Calu3 (cell line): ENCODE measurements around the gene CFAP97D2. TPM values are rescaled to one million over a fixed set of nuclear protein-coding genes. Genes with fewer than 3 reads are reported as not detected.

Source experiments
- BruUV-seq: library from RNA; stranded (reverse); fragments of 400-500 nt; replicated peaks from 2 replicates; lab custom pipeline; 2021; lab: Mats Ljungman, UMichigan
- CTCF ChIA-PET: fragments of 300-600 bp; sonication (Branson Sonifier 250); formaldehyde crosslinking; loops from one replicate; lab custom pipeline; 2022; ENCODE audit warnings: antibody characterized with exemption; lab: Charles Lee
- DNase-seq: peaks from one replicate; pipeline ENCODE4 v3.0.0; 2022
- H3K27ac Mint-ChIP-seq: one replicate; pipeline ENCODE4 v1.8.0; 2022; ENCODE audit warnings: mixed read lengths; ENCODE audit not compliant: unreplicated experiment
- H3K27me3 Mint-ChIP-seq: one replicate; pipeline ENCODE4 v1.8.0; 2022; ENCODE audit warnings: mixed read lengths; ENCODE audit not compliant: unreplicated experiment
- H3K36me3 Mint-ChIP-seq: one replicate; pipeline ENCODE4 v1.8.0; 2022; ENCODE audit warnings: mild to moderate bottlenecking, moderate library complexity, mixed read lengths; ENCODE audit not compliant: insufficient read depth, unreplicated experiment
- H3K4me1 Mint-ChIP-seq: one replicate; pipeline ENCODE4 v1.8.0; 2022; ENCODE audit warnings: mild to moderate bottlenecking, low read depth, mixed read lengths; ENCODE audit not compliant: unreplicated experiment
- H3K4me3 Mint-ChIP-seq: one replicate; pipeline ENCODE4 v1.8.0; 2022; ENCODE audit warnings: mild to moderate bottlenecking, low read depth, moderate library complexity, mixed read lengths; ENCODE audit not compliant: unreplicated experiment
- H3K9me3 Mint-ChIP-seq: one replicate; pipeline ENCODE4 v1.8.0; 2022; ENCODE audit warnings: low read depth, mixed read lengths; ENCODE audit not compliant: unreplicated experiment
- CTCF ChIP-seq: fragments of 200-600 bp; IDR thresholded peaks from one replicate; pipeline ENCODE4 v1.8.0; 2022; ENCODE audit warnings: antibody characterized with exemption; ENCODE audit not compliant: unreplicated experiment
- intact Hi-C: fragments of 100-400 bp; cut with micrococcal nuclease; formaldehyde crosslinking; loops from one replicate; pipeline ENCODE4 v1.10.0; 2022; ENCODE audit not compliant: unreplicated experiment
- total RNA-seq: library from RNA; stranded (reverse); gene quantifications from 2 replicates; pipeline ENCODE4 v1.2.3, GENCODE V29; 2022

The CFAP97D2 gene
- total RNA-seq, 1 experiment from 2014 or later: not detected

GRCh38 chr13:114228176-114228575 lies 49.1 kb downstream of the CFAP97D2 start:
- BruUV-seq: no TSS peak
- no peak overlapping the region for H3K27ac Mint-ChIP-seq
- H3K9me3 Mint-ChIP-seq: no peaks in the 10 kb centered on the region
- DNase-seq: no peak
- CTCF ChIA-PET: no interaction called here
- no peak for TF ChIP-seq CTCF
- H3K27me3 Mint-ChIP-seq: peaks cover 14% of the 10 kb centered on the region
- no peak overlapping the region for H3K4me3 Mint-ChIP-seq
- intact Hi-C loops: loop anchor here (5.0 kb wide), 1 partner anchor 276 kb away; no protein-coding TSS in a partner anchor
- no peaks in the 10 kb centered on the region for H3K36me3 Mint-ChIP-seq
- no peaks in the 10 kb centered on the region for H3K4me1 Mint-ChIP-seq

- Mint-ChIP-seq H3K36me3 (no peaks in the 10 kb centered on the region), H3K27ac (no peak overlapping the region), H3K4me1 (no peaks in the 10 kb centered on the region), H3K4me3 (no peak overlapping the region), H3K27me3 (peaks cover 14% of the 10 kb centered on the region), H3K9me3 (no peaks in the 10 kb centered on the region)
- intact Hi-C loops: loop anchor here (5.0 kb wide), 1 partner anchor 277 kb away; no protein-coding TSS in a partner anchor
- CTCF ChIA-PET: no interaction called here
- TF ChIP-seq CTCF: no peak
- no TSS peak for BruUV-seq
- no peak for DNase-seq
Observed at GRCh38 chr13:114229506-114229905, 50.4 kb downstream of the CFAP97D2 start.

GRCh38 chr13:114230117-114230516 lies 51.1 kb downstream of the CFAP97D2 start:
- no peak overlapping the region for H3K27ac Mint-ChIP-seq
- peaks cover 3% of the 10 kb centered on the region for H3K36me3 Mint-ChIP-seq
- intact Hi-C loops: no loop called here
- BruUV-seq: no TSS peak
- no peak for DNase-seq
- no peaks in the 10 kb centered on the region for H3K4me1 Mint-ChIP-seq
- no peak overlapping the region for H3K4me3 Mint-ChIP-seq
- no peaks in the 10 kb centered on the region for H3K9me3 Mint-ChIP-seq
- H3K27me3 Mint-ChIP-seq: peaks cover 14% of the 10 kb centered on the region
- no peak for TF ChIP-seq CTCF
- CTCF ChIA-PET: no interaction called here

- CTCF ChIA-PET: no interaction called here
- Mint-ChIP-seq H3K9me3 (no peaks in the 10 kb centered on the region), H3K36me3 (peaks cover 8% of the 10 kb centered on the region), H3K4me1 (no peaks in the 10 kb centered on the region), H3K4me3 (no peak overlapping the region), H3K27ac (no peak overlapping the region), H3K27me3 (peaks cover 14% of the 10 kb centered on the region)
- no TSS peak for BruUV-seq
- TF ChIP-seq CTCF: no peak
- intact Hi-C loops: no loop called here
- no peak for DNase-seq
Observed at GRCh38 chr13:114230575-114230974, 51.5 kb downstream of the CFAP97D2 start.
